Liver (tissue), 9 donors: ENCODE data around the gene TERT. TPM values are rescaled to one million over a fixed set of nuclear protein-coding genes. Genes with fewer than 3 reads are reported as not detected.

Experiments
- DNase-seq: peaks from one replicate; pipeline ENCODE4 v3.0.0-alpha.2; 2017; ENCODE audit warnings: low spot score
- H3K27ac ChIP-seq, 2 donors: one replicate each; pipeline ENCODE4 v1.7.0; 2013; ENCODE audit warnings: inconsistent platforms in 2 of 2, low read length in 2 of 2, control low read depth in 1 of 2, low read depth in 1 of 2, mild to moderate bottlenecking in 1 of 2
- H3K27me3 ChIP-seq, 4 donors: one replicate each; pipeline versions ENCODE4 v1.6.1 to v1.7.0; 2013; ENCODE audit warnings: low read length in 3 of 4, inconsistent platforms in 1 of 4, mild to moderate bottlenecking in 1 of 4, moderate library complexity in 1 of 4; ENCODE audit not compliant: control insufficient read depth in 4 of 4, insufficient read depth in 4 of 4
- H3K36me3 ChIP-seq, 4 donors: one replicate each; pipeline versions ENCODE4 v1.6.1 to v1.7.0; 2013; ENCODE audit warnings: low read length in 3 of 4, mild to moderate bottlenecking in 3 of 4, low read depth in 1 of 4, moderate library complexity in 1 of 4; ENCODE audit not compliant: control insufficient read depth in 4 of 4, insufficient read depth in 3 of 4
- H3K4me1 ChIP-seq, 4 donors: one replicate each; pipeline versions ENCODE4 v1.6.1 to v1.7.0; 2013; ENCODE audit warnings: low read length in 3 of 4, mild to moderate bottlenecking in 3 of 4, moderate library complexity in 1 of 4; ENCODE audit not compliant: control insufficient read depth in 4 of 4, insufficient read depth in 4 of 4
- H3K4me3 ChIP-seq, 3 donors: one replicate each; pipeline versions ENCODE4 v1.6.1 to v1.7.0; 2013; ENCODE audit warnings: low read length in 3 of 3, control low read depth in 1 of 3, low read depth in 1 of 3, mild to moderate bottlenecking in 1 of 3
- H3K9ac ChIP-seq, 2 donors: one replicate each; pipeline ENCODE4 v1.7.0; 2013; ENCODE audit warnings: low read length in 2 of 2, mild to moderate bottlenecking in 2 of 2, moderate library complexity in 2 of 2, control low read depth in 1 of 2, low read depth in 1 of 2
- H3K9me3 ChIP-seq, 4 donors: one replicate each; pipeline versions ENCODE4 v1.6.1 to v1.7.0; 2013; ENCODE audit warnings: low read length in 3 of 4; ENCODE audit not compliant: control insufficient read depth in 4 of 4
- ATF3 ChIP-seq: IDR thresholded peaks from 2 replicates; pipeline ENCODE4 v1.6.1; 2016; ENCODE audit warnings: antibody characterized with exemption
- CTCF ChIP-seq: fragments of 150-350 bp; IDR thresholded peaks from 2 replicates; pipeline ENCODE4 v1.5.1; 2017; ENCODE audit warnings: improper control_type of control experiment, low read depth, low read length; ENCODE audit not compliant: missing input control
- EGR1 ChIP-seq, 2 donors: IDR thresholded peaks; 2 replicates each; pipeline ENCODE4 v1.6.1; 2016 to 2018; ENCODE audit warnings: antibody characterized with exemption in 2 of 2, low read depth in 2 of 2
- FOXA1 ChIP-seq: IDR thresholded peaks from 2 replicates; pipeline ENCODE4 v1.6.1; 2016; ENCODE audit warnings: antibody characterized with exemption
- FOXA2 ChIP-seq: IDR thresholded peaks from 2 replicates; pipeline ENCODE4 v1.6.1; 2016; ENCODE audit warnings: antibody characterized with exemption
- GABPA ChIP-seq, 2 donors: IDR thresholded peaks in 1 of 2; conservative IDR thresholded peaks in 1 of 2; 2 replicates each; pipeline ENCODE4 v1.6.1; 2016; ENCODE audit warnings: antibody characterized with exemption in 2 of 2, mild to moderate bottlenecking in 1 of 2, moderate library complexity in 1 of 2
- HNF4A ChIP-seq, 2 donors: conservative IDR thresholded peaks; 2 replicates each; pipeline ENCODE4 v1.6.1; 2016; ENCODE audit warnings: antibody characterized with exemption in 2 of 2, mild to moderate bottlenecking in 2 of 2
- HNF4G ChIP-seq: IDR thresholded peaks from 2 replicates; pipeline ENCODE4 v1.6.1; 2016; ENCODE audit warnings: antibody characterized with exemption
- JUND ChIP-seq, 2 donors: IDR thresholded peaks; 2 replicates each; pipeline ENCODE4 v1.6.1; 2016; ENCODE audit warnings: antibody characterized with exemption in 2 of 2
- MAX ChIP-seq: IDR thresholded peaks from 2 replicates; pipeline ENCODE4 v1.6.1; 2016; ENCODE audit warnings: antibody characterized with exemption
- NR2F2 ChIP-seq: IDR thresholded peaks from 2 replicates; pipeline ENCODE4 v1.6.1; 2016; ENCODE audit warnings: antibody characterized with exemption
- RAD21 ChIP-seq, 2 donors: IDR thresholded peaks; 2 replicates each; pipeline ENCODE4 v1.6.1; 2016; ENCODE audit warnings: antibody characterized with exemption in 2 of 2, mild to moderate bottlenecking in 2 of 2
- REST ChIP-seq: IDR thresholded peaks from 2 replicates; pipeline ENCODE4 v1.6.1; 2016; ENCODE audit warnings: antibody characterized with exemption, mild to moderate bottlenecking
- RXRA ChIP-seq, 2 donors: IDR thresholded peaks; 2 replicates each; pipeline ENCODE4 v1.6.1; 2017 to 2018; ENCODE audit warnings: antibody characterized with exemption in 2 of 2, mild to moderate bottlenecking in 1 of 2
- SP1 ChIP-seq: IDR thresholded peaks from 2 replicates; pipeline ENCODE4 v1.6.1; 2018; ENCODE audit warnings: antibody characterized with exemption, mild to moderate bottlenecking
- TAF1 ChIP-seq: conservative IDR thresholded peaks from 2 replicates; pipeline ENCODE4 v1.6.1; 2016; ENCODE audit warnings: antibody characterized with exemption, mild to moderate bottlenecking
- YY1 ChIP-seq: IDR thresholded peaks from 2 replicates; pipeline ENCODE4 v1.6.1; 2016; ENCODE audit warnings: antibody characterized with exemption, mild to moderate bottlenecking
- ZBTB33 ChIP-seq: IDR thresholded peaks from 2 replicates; pipeline ENCODE4 v1.6.1; 2016; ENCODE audit warnings: antibody characterized with exemption
- WGBS: extraction: QIAGEN DNeasy Blood & Tissue Kit; methylation state at CpG from one replicate; pipeline ENCODE4 v1.1.7; 2013; 5-methylcytosine and 5-hydroxymethylcytosine counted together
- polyA plus RNA-seq, 2 donors: library from polyadenylated mRNA; stranded (reverse) in 1 of 2; unstranded in 1 of 2; fragments of 200-250 nt in 1 of 2; fragments of >200 nt in 1 of 2; fragmentation: Nextera tagmentation in 1 of 2; extraction: Ambion mirVana in 1 of 2; gene quantifications; one replicate each; pipeline versions ENCODE4 v1.2.1 to v1.2.3, GENCODE V29; 2013 to 2015
- total RNA-seq, 2 donors: library from RNA; depleted of rRNA; stranded (reverse); fragments of >200 nt; gene quantifications; one replicate each; pipeline ENCODE4 v1.2.3, GENCODE V29; 2014
- donor health status: healthy.
- donor health status: healthy.
- donor health status: healthy.
- donor health status: healthy.
- donor health status: healthy.

The TERT gene
- total and polyA plus RNA-seq, 4 donors, result 0.14 TPM; not detected in 3

GRCh38 chr5:1297243-1297642, 2.4 kb upstream of the TERT start:
- 81% methylated on average over 4 of the region's 4 CpGs for WGBS

GRCh38 chr5:1295650-1296037, 776 bp upstream of the TERT start:
- H3K9me3 ChIP-seq, result no peaks in the 10 kb centered on the region
- no peak for DNase-seq
- no peak for TF ChIP-seq TAF1
- TF ChIP-seq HNF4G, result no peak
- TF ChIP-seq CTCF, result no peak
- TF ChIP-seq YY1, result no peak
- TF ChIP-seq HNF4A (conservative IDR thresholded peaks at IDR 0.05), result no peak
- TF ChIP-seq SP1, result no peak
- TF ChIP-seq RXRA (IDR thresholded peaks at IDR 0.05), result no peak
- no peak for TF ChIP-seq EGR1 (IDR thresholded peaks at IDR 0.05; ENCODE audit: low read depth in 2 of 2)
- TF ChIP-seq FOXA1, result no peak
- no peak for TF ChIP-seq ZBTB33
- no peak for TF ChIP-seq RAD21 (IDR thresholded peaks at IDR 0.05)
- no peak for TF ChIP-seq REST
- no peak for TF ChIP-seq FOXA2
- TF ChIP-seq GABPA (IDR thresholded peaks at IDR 0.05 in 1 of 2, conservative IDR thresholded peaks at IDR 0.05 in 1 of 2), result no peak
- TF ChIP-seq ATF3, result no peak
- no peak for TF ChIP-seq MAX
- no peak for TF ChIP-seq JUND (IDR thresholded peaks at IDR 0.05)
- no peak for TF ChIP-seq NR2F2
- H3K27me3 ChIP-seq, result peaks cover 0 to 16% (median 0%) of the 10 kb centered on the region in 4 donors
- H3K27ac ChIP-seq, result no peak overlapping the region
- H3K4me3 ChIP-seq, result no peak overlapping the region
- WGBS, result 34% methylated on average over 22 of the region's 22 CpGs
- H3K4me1 ChIP-seq, result peaks cover 2 to 8% (median 6%) of the 10 kb centered on the region in 4 donors
- no peak overlapping the region for H3K9ac ChIP-seq
- H3K36me3 ChIP-seq, result no peaks in the 10 kb centered on the region

More at GRCh38 chr5:1297243-1297642, 2.4 kb upstream of the TERT start:
- H3K9me3 ChIP-seq, result peaks cover 0 to under 1% (median 0%) of the 10 kb centered on the region in 4 donors
- peaks cover 2 to 8% (median 6%) of the 10 kb centered on the region in 4 donors for H3K4me1 ChIP-seq
- DNase-seq, result no peak
- H3K27me3 ChIP-seq, result peaks cover 0 to 16% (median 0%) of the 10 kb centered on the region in 4 donors
- H3K27ac ChIP-seq, result no peak overlapping the region
- H3K9ac ChIP-seq, result no peak overlapping the region
- TF ChIP-seq EGR1 (IDR thresholded peaks at IDR 0.05; ENCODE audit: low read depth in 2 of 2) (no peak), HNF4G (no peak), HNF4A (conservative IDR thresholded peaks at IDR 0.05) (no peak)
- H3K4me3 ChIP-seq, result no peak overlapping the region
- H3K36me3 ChIP-seq, result no peaks in the 10 kb centered on the region
